Measurements from ENCODE around the gene SLC22A4. TPM values are rescaled to one million over a fixed set of nuclear protein-coding genes. Genes with fewer than 3 reads are reported as not detected.

The SLC22A4 gene
- total and polyA plus RNA-seq, 4 donors: 0.25 to 42.2 (median 0.47) TPM

- TF ChIP-seq, protein P1, sequence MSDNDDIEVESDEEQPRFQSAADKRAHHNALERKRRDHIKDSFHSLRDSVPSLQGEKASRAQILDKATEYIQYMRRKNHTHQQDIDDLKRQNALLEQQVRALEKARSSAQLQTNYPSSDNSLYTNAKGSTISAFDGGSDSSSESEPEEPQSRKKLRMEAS (IDR thresholded peaks at IDR 0.05): peak; percentile 68
- peak; percentile 68 for TF ChIP-seq SP1 (IDR thresholded peaks at IDR 0.05)
Measured at GRCh38 chr5:132364319-132364718, 70.1 kb downstream of the SLC22A4 start (continued).

DNA sequence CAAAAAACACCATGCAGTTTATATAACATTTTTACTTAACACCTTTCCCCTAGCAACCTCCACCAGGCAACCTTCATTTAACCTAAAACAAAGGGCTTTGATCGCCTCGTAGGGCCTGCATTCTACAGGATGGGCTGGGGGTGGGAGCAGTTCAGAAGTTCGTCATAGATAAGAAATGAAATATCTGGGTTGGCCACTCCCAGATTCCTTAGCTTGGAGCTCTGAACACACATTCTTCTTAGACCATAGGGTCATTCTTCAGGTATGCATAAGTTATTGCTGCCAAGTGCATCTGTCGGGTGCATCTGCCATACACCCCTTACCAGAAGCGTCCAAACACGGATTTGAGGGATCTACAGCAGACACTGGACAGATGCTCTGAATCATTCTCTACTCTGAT lies 71.0 kb downstream of the SLC22A4 start:
- Histone ChIP-seq H3K27ac (ENCODE audit: low read depth in 1 of 2, low read length in 2 of 2) (no peak overlapping the region), H3K4me1 (ENCODE audit: control insufficient read depth in 4 of 4, insufficient read depth in 4 of 4, low read length in 3 of 4) (peaks cover 0 to 21% (median 17%) of the 10 kb centered on the region in 4 donors), H3K9me3 (ENCODE audit: control insufficient read depth in 4 of 4, low read length in 3 of 4) (no peaks in the 10 kb centered on the region), H3K36me3 (ENCODE audit: control insufficient read depth in 4 of 4, insufficient read depth in 3 of 4, low read depth in 1 of 4, low read length in 3 of 4) (peaks cover 0 to 8% (median 2%) of the 10 kb centered on the region in 4 donors), H3K4me3 (ENCODE audit: low read depth in 1 of 3, low read length in 3 of 3) (no peak overlapping the region), H3K9ac (ENCODE audit: low read depth in 1 of 2, low read length in 2 of 2) (no peak overlapping the region), H3K27me3 (ENCODE audit: control insufficient read depth in 4 of 4, insufficient read depth in 4 of 4, low read length in 3 of 4) (no peaks in the 10 kb centered on the region)
- TF ChIP-seq JUND (IDR thresholded peaks at IDR 0.05): no peak
- TF ChIP-seq, protein P2, sequence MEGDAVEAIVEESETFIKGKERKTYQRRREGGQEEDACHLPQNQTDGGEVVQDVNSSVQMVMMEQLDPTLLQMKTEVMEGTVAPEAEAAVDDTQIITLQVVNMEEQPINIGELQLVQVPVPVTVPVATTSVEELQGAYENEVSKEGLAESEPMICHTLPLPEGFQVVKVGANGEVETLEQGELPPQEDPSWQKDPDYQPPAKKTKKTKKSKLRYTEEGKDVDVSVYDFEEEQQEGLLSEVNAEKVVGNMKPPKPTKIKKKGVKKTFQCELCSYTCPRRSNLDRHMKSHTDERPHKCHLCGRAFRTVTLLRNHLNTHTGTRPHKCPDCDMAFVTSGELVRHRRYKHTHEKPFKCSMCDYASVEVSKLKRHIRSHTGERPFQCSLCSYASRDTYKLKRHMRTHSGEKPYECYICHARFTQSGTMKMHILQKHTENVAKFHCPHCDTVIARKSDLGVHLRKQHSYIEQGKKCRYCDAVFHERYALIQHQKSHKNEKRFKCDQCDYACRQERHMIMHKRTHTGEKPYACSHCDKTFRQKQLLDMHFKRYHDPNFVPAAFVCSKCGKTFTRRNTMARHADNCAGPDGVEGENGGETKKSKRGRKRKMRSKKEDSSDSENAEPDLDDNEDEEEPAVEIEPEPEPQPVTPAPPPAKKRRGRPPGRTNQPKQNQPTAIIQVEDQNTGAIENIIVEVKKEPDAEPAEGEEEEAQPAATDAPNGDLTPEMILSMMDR (IDR thresholded peaks at IDR 0.05; ENCODE audit: low read depth, low read length, missing input control): no peak
- TF ChIP-seq RAD21 (IDR thresholded peaks at IDR 0.05): no peak
- TF ChIP-seq GABPA (IDR thresholded peaks at IDR 0.05 in 1 of 2, conservative IDR thresholded peaks at IDR 0.05 in 1 of 2): no peak
- TF ChIP-seq RXRA (IDR thresholded peaks at IDR 0.05): no peak
- no peak for TF ChIP-seq TAF1 (conservative IDR thresholded peaks at IDR 0.05)
- no peak for TF ChIP-seq HNF4G (IDR thresholded peaks at IDR 0.05)
- no peak for TF ChIP-seq HNF4A (conservative IDR thresholded peaks at IDR 0.05)
- no peak for TF ChIP-seq FOXA1 (IDR thresholded peaks at IDR 0.05)
- TF ChIP-seq, protein P3, sequence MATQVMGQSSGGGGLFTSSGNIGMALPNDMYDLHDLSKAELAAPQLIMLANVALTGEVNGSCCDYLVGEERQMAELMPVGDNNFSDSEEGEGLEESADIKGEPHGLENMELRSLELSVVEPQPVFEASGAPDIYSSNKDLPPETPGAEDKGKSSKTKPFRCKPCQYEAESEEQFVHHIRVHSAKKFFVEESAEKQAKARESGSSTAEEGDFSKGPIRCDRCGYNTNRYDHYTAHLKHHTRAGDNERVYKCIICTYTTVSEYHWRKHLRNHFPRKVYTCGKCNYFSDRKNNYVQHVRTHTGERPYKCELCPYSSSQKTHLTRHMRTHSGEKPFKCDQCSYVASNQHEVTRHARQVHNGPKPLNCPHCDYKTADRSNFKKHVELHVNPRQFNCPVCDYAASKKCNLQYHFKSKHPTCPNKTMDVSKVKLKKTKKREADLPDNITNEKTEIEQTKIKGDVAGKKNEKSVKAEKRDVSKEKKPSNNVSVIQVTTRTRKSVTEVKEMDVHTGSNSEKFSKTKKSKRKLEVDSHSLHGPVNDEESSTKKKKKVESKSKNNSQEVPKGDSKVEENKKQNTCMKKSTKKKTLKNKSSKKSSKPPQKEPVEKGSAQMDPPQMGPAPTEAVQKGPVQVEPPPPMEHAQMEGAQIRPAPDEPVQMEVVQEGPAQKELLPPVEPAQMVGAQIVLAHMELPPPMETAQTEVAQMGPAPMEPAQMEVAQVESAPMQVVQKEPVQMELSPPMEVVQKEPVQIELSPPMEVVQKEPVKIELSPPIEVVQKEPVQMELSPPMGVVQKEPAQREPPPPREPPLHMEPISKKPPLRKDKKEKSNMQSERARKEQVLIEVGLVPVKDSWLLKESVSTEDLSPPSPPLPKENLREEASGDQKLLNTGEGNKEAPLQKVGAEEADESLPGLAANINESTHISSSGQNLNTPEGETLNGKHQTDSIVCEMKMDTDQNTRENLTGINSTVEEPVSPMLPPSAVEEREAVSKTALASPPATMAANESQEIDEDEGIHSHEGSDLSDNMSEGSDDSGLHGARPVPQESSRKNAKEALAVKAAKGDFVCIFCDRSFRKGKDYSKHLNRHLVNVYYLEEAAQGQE (IDR thresholded peaks at IDR 0.05): no peak
- TF ChIP-seq EGR1 (IDR thresholded peaks at IDR 0.05; ENCODE audit: low read depth in 2 of 2): no peak
- no peak for TF ChIP-seq SP1 (IDR thresholded peaks at IDR 0.05)
- TF ChIP-seq FOXA2 (IDR thresholded peaks at IDR 0.05): no peak
- TF ChIP-seq ATF3 (IDR thresholded peaks at IDR 0.05): no peak
- TF ChIP-seq, protein P1 (IDR thresholded peaks at IDR 0.05): no peak
- TF ChIP-seq, protein P4, sequence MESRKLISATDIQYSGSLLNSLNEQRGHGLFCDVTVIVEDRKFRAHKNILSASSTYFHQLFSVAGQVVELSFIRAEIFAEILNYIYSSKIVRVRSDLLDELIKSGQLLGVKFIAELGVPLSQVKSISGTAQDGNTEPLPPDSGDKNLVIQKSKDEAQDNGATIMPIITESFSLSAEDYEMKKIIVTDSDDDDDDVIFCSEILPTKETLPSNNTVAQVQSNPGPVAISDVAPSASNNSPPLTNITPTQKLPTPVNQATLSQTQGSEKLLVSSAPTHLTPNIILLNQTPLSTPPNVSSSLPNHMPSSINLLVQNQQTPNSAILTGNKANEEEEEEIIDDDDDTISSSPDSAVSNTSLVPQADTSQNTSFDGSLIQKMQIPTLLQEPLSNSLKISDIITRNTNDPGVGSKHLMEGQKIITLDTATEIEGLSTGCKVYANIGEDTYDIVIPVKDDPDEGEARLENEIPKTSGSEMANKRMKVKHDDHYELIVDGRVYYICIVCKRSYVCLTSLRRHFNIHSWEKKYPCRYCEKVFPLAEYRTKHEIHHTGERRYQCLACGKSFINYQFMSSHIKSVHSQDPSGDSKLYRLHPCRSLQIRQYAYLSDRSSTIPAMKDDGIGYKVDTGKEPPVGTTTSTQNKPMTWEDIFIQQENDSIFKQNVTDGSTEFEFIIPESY (IDR thresholded peaks at IDR 0.05): no peak
- no peak for TF ChIP-seq YY1 (IDR thresholded peaks at IDR 0.05)
- no peak for TF ChIP-seq NR2F2 (IDR thresholded peaks at IDR 0.05)
- no peak for DNase-seq (ENCODE audit: low spot score)
- 88% methylated on average over 6 of the region's 6 CpGs for WGBS
